Left ventricle myocardium inferior (tissue), 1 donor: Measurements from ENCODE around the gene MBD3L4. TPM values are rescaled to one million over a fixed set of nuclear protein-coding genes. Genes with fewer than 3 reads are reported as not detected.

ENCODE experiments used
- DNase-seq: peaks from one replicate; pipeline ENCODE4 v3.0.0-alpha.2; 2020
- H3K27ac ChIP-seq: fragments of 200-600 bp; replicated peaks from 2 replicates; pipeline ENCODE4 v1.8.0; 2021
- H3K27me3 ChIP-seq: fragments of 200-600 bp; 2 replicates; pipeline ENCODE4 v1.8.0; 2021; ENCODE audit warnings: low read depth
- H3K36me3 ChIP-seq: fragments of 200-600 bp; 2 replicates; pipeline ENCODE4 v1.8.0; 2021
- H3K4me1 ChIP-seq: fragments of 200-600 bp; 2 replicates; pipeline ENCODE4 v1.8.0; 2021
- H3K4me3 ChIP-seq: fragments of 200-600 bp; 2 replicates; pipeline ENCODE4 v1.8.0; 2021; ENCODE audit warnings: mild to moderate bottlenecking, moderate library complexity
- H3K9me3 ChIP-seq: fragments of 200-600 bp; replicated peaks from 2 replicates; pipeline ENCODE4 v1.8.0; 2021
- CTCF ChIP-seq: fragments of 200-600 bp; IDR thresholded peaks from 2 replicates; pipeline ENCODE4 v1.8.0; 2021; ENCODE audit warnings: antibody characterized with exemption, mild to moderate bottlenecking, borderline replicate concordance
- intact Hi-C: fragments of 100-400 bp; cut with micrococcal nuclease; formaldehyde crosslinking; loops from one replicate; pipeline ENCODE4 v1.11.0; 2022
- total RNA-seq: library from RNA; stranded (reverse); fragmentation: NEBNext Ultra II Directional; extraction: Animal tissue kit (Norgen Biotek cat#: 25700); gene quantifications from one replicate; pipeline ENCODE4 v1.2.1, GENCODE V29; 2021
- donor health status: DM: no; HTN: yes; CAD: no; lungs with severe emphysema.

MBD3L4 gene
- total RNA-seq, 1 donor from 2014 or later = not detected

- Histone ChIP-seq H3K9me3 (peaks cover 38% of the 10 kb centered on the region), H3K36me3 (no peaks in the 10 kb centered on the region), H3K4me3 (no peak overlapping the region), H3K4me1 (no peaks in the 10 kb centered on the region), H3K27me3 (no peaks in the 10 kb centered on the region), H3K27ac (no peak overlapping the region)
- intact Hi-C loops = no loop called here
- no peak for TF ChIP-seq CTCF
- DNase-seq = no peak
Observed at GRCh38 chr19:6987850-6988249, 52.1 kb downstream of the MBD3L4 start.

Other genes with a start within 250 kb of the MBD3L4 start
- gene ADGRE1, start 152.6 kb downstream of the MBD3L4 start, total RNA-seq = not detected
- gene MBD3L2B, start 18.7 kb downstream of the MBD3L4 start, total RNA-seq = not detected
- not detected for gene MBD3L5, start 9.6 kb downstream of the MBD3L4 start, total RNA-seq
- not detected for gene MBD3L2, start 9.1 kb upstream of the MBD3L4 start, total RNA-seq
- gene MBD3L3, start 18.5 kb upstream of the MBD3L4 start, total RNA-seq = not detected
- gene ZNF557, start 29.5 kb upstream of the MBD3L4 start, total RNA-seq = 3.5 TPM